ENCODE data around the gene RHBDL3. TPM values are rescaled to one million over a fixed set of nuclear protein-coding genes. Genes with fewer than 3 reads are reported as not detected.

RHBDL3 gene
- polyA plus RNA-seq, 1 experiment = 0.01 TPM

DNA sequence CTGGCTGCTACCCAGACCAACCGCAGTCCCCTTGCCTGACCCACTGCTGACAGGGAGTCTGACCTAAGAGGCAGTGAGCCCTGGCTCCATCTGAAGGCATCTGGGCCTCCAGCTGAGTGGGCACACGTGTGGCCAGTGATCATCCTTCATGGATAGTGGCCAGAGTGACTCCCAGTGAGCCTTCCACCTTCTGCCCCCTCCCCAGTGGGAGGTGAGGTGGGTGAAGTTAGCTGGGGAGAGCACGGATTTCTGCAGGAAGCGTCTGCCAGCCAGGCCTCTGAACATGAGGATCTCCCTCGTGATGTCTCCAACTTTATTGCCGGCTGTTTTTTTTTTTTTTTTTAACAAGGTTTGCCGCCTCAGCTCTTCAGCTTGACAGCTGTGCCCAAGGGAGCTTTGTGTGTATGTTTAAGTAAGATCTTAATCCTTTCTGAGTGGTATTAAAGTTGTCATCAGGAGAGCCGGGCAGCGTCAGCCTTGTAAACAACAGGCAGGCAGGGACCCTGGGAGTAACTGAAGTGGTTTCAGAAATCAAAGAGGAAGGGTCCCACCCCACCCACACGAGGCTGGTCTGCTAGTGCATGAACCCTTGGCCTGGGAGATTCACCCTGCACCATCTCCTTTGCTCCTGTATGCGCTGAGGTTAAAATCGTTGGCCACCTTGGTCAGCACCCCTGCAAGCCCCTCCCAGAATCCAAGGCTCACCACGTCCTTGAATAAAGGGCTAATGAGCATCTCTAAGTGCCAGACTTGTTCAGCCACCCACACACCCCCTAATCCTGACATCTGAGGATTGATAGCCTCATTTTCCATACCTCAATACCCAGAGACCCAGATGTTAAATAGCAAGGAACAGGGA is 33.3 kb downstream of the RHBDL3 start:
- Histone ChIP-seq H3K27me3 (ENCODE audit: control insufficient read depth, insufficient read depth, low read length) (peaks cover 6% of the 10 kb centered on the region), H3K36me3 (ENCODE audit: control insufficient read depth, insufficient read depth, low read length) (no peaks in the 10 kb centered on the region), H3K4me3 (ENCODE audit: low read depth, low read length) (no peak overlapping the region)
- DNase-seq (ENCODE audit: low read depth) = no peak
- no peak for TF ChIP-seq CTCF (IDR thresholded peaks at IDR 0.05; ENCODE audit: insufficient read depth, low read depth, low read length)
- POLR2A ChIA-PET = no interaction called here
- CTCF ChIA-PET = interaction anchor here (1.1 to 1.4 kb wide), 2 partner anchors 10 to 12 kb away, joined by 3 to 5 read pairs; no protein-coding TSS in a partner anchor

GRCh38 chr17:32299580-32300164 is 34.0 kb downstream of the RHBDL3 start:
- H3K27me3 ChIP-seq (ENCODE audit: control insufficient read depth, insufficient read depth, low read length) = peaks cover 8% of the 10 kb centered on the region
- ChIA-PET POLR2A (no interaction called here), CTCF (interaction anchor here (1.0 kb wide), 1 partner anchor 35 kb away, joined by 3 read pairs; no protein-coding TSS in a partner anchor)
- no peak overlapping the region for H3K4me3 ChIP-seq (ENCODE audit: low read depth, low read length)
- H3K36me3 ChIP-seq (ENCODE audit: control insufficient read depth, insufficient read depth, low read length) = no peaks in the 10 kb centered on the region
- TF ChIP-seq CTCF (IDR thresholded peaks at IDR 0.05; ENCODE audit: insufficient read depth, low read depth, low read length) = no peak
- DNase-seq (ENCODE audit: low read depth) = no peak

DNA sequence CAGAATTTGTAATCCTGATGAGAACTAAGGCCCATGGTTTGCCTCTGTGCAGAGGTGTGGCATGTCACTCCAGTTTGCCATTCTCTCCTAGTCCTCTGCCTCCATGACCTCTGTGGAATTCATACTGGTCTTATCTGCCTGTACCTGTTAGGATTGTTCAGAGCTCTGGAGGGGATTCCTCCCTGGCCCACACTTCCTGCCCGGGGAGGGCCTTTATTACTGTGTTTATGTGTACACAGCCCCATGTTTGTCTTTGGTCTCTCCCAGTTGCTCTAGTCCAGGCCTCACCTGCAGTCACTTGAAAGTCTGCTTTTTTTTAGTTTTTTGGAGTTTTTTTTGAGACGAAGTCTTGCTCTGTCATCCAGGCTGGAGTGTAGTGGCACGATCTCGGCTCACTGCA is 36.4 kb downstream of the RHBDL3 start:
- H3K4me3 ChIP-seq (ENCODE audit: low read depth, low read length) = no peak overlapping the region
- no peak for TF ChIP-seq CTCF (IDR thresholded peaks at IDR 0.05; ENCODE audit: insufficient read depth, low read depth, low read length)
- CTCF ChIA-PET = interaction anchor here (1.8 kb wide), 1 partner anchor 50 kb away, joined by 5 read pairs; no protein-coding TSS in a partner anchor

DNA sequence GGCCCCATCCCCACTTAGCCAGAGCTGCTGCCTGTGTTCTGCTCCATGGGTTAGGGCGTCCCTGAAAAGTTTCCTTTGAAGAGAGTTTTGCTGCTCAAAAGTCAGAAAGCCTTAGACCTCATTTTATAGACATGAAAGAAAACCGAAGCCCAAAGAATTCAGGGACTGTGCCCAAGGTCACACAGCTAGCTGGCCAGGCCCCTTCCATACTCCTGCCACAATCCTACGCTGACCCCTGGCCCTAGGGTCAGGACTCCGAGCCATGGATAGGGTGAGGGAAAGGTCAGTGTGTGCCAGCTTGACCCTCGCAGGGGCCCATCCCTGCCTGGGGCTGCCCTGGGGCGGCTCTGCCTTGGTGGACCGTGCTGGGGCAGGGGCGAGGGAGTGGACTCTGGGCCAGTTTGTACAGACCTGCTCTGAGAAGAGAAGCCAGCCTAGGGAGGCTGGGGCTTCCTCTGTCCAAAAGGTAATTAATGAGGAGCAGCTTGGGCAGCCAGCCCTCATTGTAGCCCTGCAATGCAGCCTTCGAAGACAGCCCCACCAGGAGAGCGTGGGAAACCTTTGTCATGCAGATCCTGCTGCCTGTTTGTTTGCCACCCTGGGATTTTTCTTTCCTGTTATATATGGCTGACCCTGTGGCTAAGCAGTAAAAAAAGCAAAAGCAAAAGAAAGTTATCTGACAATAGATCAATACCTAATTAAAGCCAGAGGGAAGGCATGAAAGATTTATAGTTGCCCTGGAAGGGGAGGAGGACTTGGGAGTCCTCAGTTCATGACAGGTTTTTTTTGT is 37.4 kb downstream of the RHBDL3 start:
- ChIA-PET CTCF (interaction anchor here (1.8 kb wide), 1 partner anchor 51 kb away, joined by 5 read pairs; no protein-coding TSS in a partner anchor), POLR2A (no interaction called here)

More for the DNA sequence above, 36.4 kb downstream of the RHBDL3 start:
- Histone ChIP-seq H3K36me3 (ENCODE audit: control insufficient read depth, insufficient read depth, low read length) (no peaks in the 10 kb centered on the region), H3K27me3 (ENCODE audit: control insufficient read depth, insufficient read depth, low read length) (peaks cover 8% of the 10 kb centered on the region)
- DNase-seq (ENCODE audit: low read depth) = no peak
- POLR2A ChIA-PET = no interaction called here

More for the DNA sequence above, 37.4 kb downstream of the RHBDL3 start:
- TF ChIP-seq CTCF (IDR thresholded peaks at IDR 0.05; ENCODE audit: insufficient read depth, low read depth, low read length) = no peak
- Histone ChIP-seq H3K36me3 (ENCODE audit: control insufficient read depth, insufficient read depth, low read length) (no peaks in the 10 kb centered on the region), H3K27me3 (ENCODE audit: control insufficient read depth, insufficient read depth, low read length) (peaks cover 10% of the 10 kb centered on the region), H3K4me3 (ENCODE audit: low read depth, low read length) (no peak overlapping the region)
- DNase-seq (ENCODE audit: low read depth) = no peak

All from BJ (cell line).